ENCODE results near the gene SPC25. TPM values are rescaled to one million over a fixed set of nuclear protein-coding genes. Genes with fewer than 3 reads are reported as not detected.
"Not testable (repeated sequence)": the region's sequence is repeated elsewhere in the genome, so short reads cannot be mapped to it uniquely, and the experiment has no call there.

Gene SPC25
- total RNA-seq, 1 donor from 2014 or later = 60.0 TPM

- no peak overlapping the region for H3K27ac Mint-ChIP-seq
- H3K36me3 Mint-ChIP-seq = no peaks in the 10 kb centered on the region
- H3K9ac ChIP-seq = no peak overlapping the region
- no peaks in the 10 kb centered on the region for H4K20me1 ChIP-seq (ENCODE audit: low read depth)
- no peak overlapping the region for H3K4me3 ChIP-seq
- TF ChIP-seq EZH2 (IDR thresholded peaks at IDR 0.05) (no peak), CTCF (IDR thresholded peaks at IDR 0.05) (no peak), EZH2phosphoT487 (IDR thresholded peaks at IDR 0.05) (no peak)
- H3F3A ChIP-seq (ENCODE audit: low read depth) = no peaks in the 10 kb centered on the region
- H2AFZ ChIP-seq (replicated peaks) = no peak overlapping the region
- no peaks in the 10 kb centered on the region for H3K36me3 ChIP-seq
- H3K4me1 ChIP-seq = no peaks in the 10 kb centered on the region
- no peak for DNase-seq (ENCODE audit: low spot score)
- peaks cover 5% of the 10 kb centered on the region for H3K4me1 Mint-ChIP-seq
- no peaks in the 10 kb centered on the region for H3K27me3 Mint-ChIP-seq (ENCODE audit: insufficient read depth, low read depth)
- no peaks in the 10 kb centered on the region for H3K27me3 ChIP-seq
- no peak overlapping the region for H3K27ac ChIP-seq
- H3K9me3 ChIP-seq (ENCODE audit: low read depth) = no peaks in the 10 kb centered on the region
- no peak overlapping the region for H3K4me3 Mint-ChIP-seq
- H3K79me2 ChIP-seq (ENCODE audit: low read depth) = no peaks in the 10 kb centered on the region
- H3K4me2 ChIP-seq = no peak overlapping the region
- H3K9me3 Mint-ChIP-seq = peaks cover 3% of the 10 kb centered on the region
Measured at GRCh38 chr2:168935810-168936581, 45.8 kb upstream of the SPC25 start.

- no peak overlapping the region for H3K4me3 Mint-ChIP-seq
- TF ChIP-seq EZH2 (IDR thresholded peaks at IDR 0.05) (no peak), EZH2phosphoT487 (IDR thresholded peaks at IDR 0.05) (no peak), CTCF (IDR thresholded peaks at IDR 0.05) (no peak)
Measured at GRCh38 chr2:168934826-168935225, 44.6 kb upstream of the SPC25 start.

GRCh38 chr2:168932174-168932573 lies 41.9 kb upstream of the SPC25 start:
- not testable (repeated sequence) for H3K79me2 ChIP-seq (ENCODE audit: low read depth); H3K27me3 Mint-ChIP-seq (ENCODE audit: insufficient read depth, low read depth); H4K20me1 ChIP-seq (ENCODE audit: low read depth); H3K9ac ChIP-seq; H3K4me1 ChIP-seq; H3K27ac Mint-ChIP-seq; H3K36me3 Mint-ChIP-seq; H3K4me1 Mint-ChIP-seq; H3K9me3 Mint-ChIP-seq; H3K4me3 Mint-ChIP-seq; H3K4me2 ChIP-seq; H3F3A ChIP-seq (ENCODE audit: low read depth); DNase-seq (ENCODE audit: low spot score); H3K27ac ChIP-seq; H3K9me3 ChIP-seq (ENCODE audit: low read depth); H2AFZ ChIP-seq (replicated peaks); H3K27me3 ChIP-seq; H3K4me3 ChIP-seq; H3K36me3 ChIP-seq

More at GRCh38 chr2:168934826-168935225, 44.6 kb upstream of the SPC25 start:
- no peaks in the 10 kb centered on the region for H3F3A ChIP-seq (ENCODE audit: low read depth)
- no peaks in the 10 kb centered on the region for H3K27me3 ChIP-seq
- no peak overlapping the region for H3K4me3 ChIP-seq
- no peaks in the 10 kb centered on the region for H3K4me1 ChIP-seq
- no peaks in the 10 kb centered on the region for H3K36me3 ChIP-seq
- no peak overlapping the region for H3K4me2 ChIP-seq
- Mint-ChIP-seq H3K27me3 (ENCODE audit: insufficient read depth, low read depth) (no peaks in the 10 kb centered on the region), H3K36me3 (no peaks in the 10 kb centered on the region), H3K4me1 (peaks cover 5% of the 10 kb centered on the region), H3K9me3 (peaks cover 3% of the 10 kb centered on the region), H3K27ac (no peak overlapping the region)
- H3K27ac ChIP-seq = no peak overlapping the region
- no peak overlapping the region for H2AFZ ChIP-seq (replicated peaks)
- H4K20me1 ChIP-seq (ENCODE audit: low read depth) = no peaks in the 10 kb centered on the region
- H3K79me2 ChIP-seq (ENCODE audit: low read depth) = no peaks in the 10 kb centered on the region
- no peak for DNase-seq (ENCODE audit: low spot score)
- H3K9ac ChIP-seq = no peak overlapping the region
- no peaks in the 10 kb centered on the region for H3K9me3 ChIP-seq (ENCODE audit: low read depth)

GRCh38 chr2:168930242-168930641 lies 40.0 kb upstream of the SPC25 start:
- H3K4me3 Mint-ChIP-seq = no peak overlapping the region
- peak overlapping the region; percentile 65 for H2AFZ ChIP-seq (replicated peaks)
- TF ChIP-seq CTCF (IDR thresholded peaks at IDR 0.05) (no peak), EZH2phosphoT487 (IDR thresholded peaks at IDR 0.05) (no peak), EZH2 (IDR thresholded peaks at IDR 0.05) (no peak)
- no peak for DNase-seq (ENCODE audit: low spot score)
- H3K4me1 Mint-ChIP-seq = peaks cover 5% of the 10 kb centered on the region
- H3K4me1 ChIP-seq = no peaks in the 10 kb centered on the region
- H4K20me1 ChIP-seq (ENCODE audit: low read depth) = no peaks in the 10 kb centered on the region
- no peak overlapping the region for H3K9ac ChIP-seq
- no peaks in the 10 kb centered on the region for H3K27me3 Mint-ChIP-seq (ENCODE audit: insufficient read depth, low read depth)
- H3K9me3 Mint-ChIP-seq = peaks cover 3% of the 10 kb centered on the region
- H3K27ac ChIP-seq = no peak overlapping the region
- H3K36me3 Mint-ChIP-seq = no peaks in the 10 kb centered on the region
- no peaks in the 10 kb centered on the region for H3K36me3 ChIP-seq
- no peak overlapping the region for H3K27ac Mint-ChIP-seq
- no peak overlapping the region for H3K4me2 ChIP-seq
- no peaks in the 10 kb centered on the region for H3K27me3 ChIP-seq
- H3F3A ChIP-seq (ENCODE audit: low read depth) = no peaks in the 10 kb centered on the region
- H3K79me2 ChIP-seq (ENCODE audit: low read depth) = no peaks in the 10 kb centered on the region
- no peak overlapping the region for H3K4me3 ChIP-seq
- no peaks in the 10 kb centered on the region for H3K9me3 ChIP-seq (ENCODE audit: low read depth)
